Lung (tissue), 16 donors: Measurements from ENCODE around the gene VPS45. TPM values are rescaled to one million over a fixed set of nuclear protein-coding genes. Genes with fewer than 3 reads are reported as not detected.

Experiments
- ATAC-seq: fragments of 200-7000 bp; cut with Tn5 transposase; one replicate; pipeline ENCODE4 v1.9.1; 2020; ENCODE audit warnings: moderate number of reproducible peaks; ENCODE audit not compliant: insufficient read depth, low FRiP score
- DNase-seq, 3 donors: peaks; one replicate each; pipeline ENCODE4 v3.0.0-alpha.2; 2013 to 2017
- H3K27ac ChIP-seq, 2 donors: one replicate each; pipeline ENCODE4 v1.5.1; 2013; ENCODE audit warnings: mild to moderate bottlenecking in 2 of 2, moderate library complexity in 2 of 2, control low read depth in 1 of 2, inconsistent platforms in 1 of 2, low read depth in 1 of 2, low read length in 1 of 2
- H3K27me3 ChIP-seq, 3 donors: one replicate each; pipeline ENCODE4 v1.5.1; 2013; ENCODE audit warnings: low read length in 2 of 3; ENCODE audit not compliant: control insufficient read depth in 3 of 3, insufficient read depth in 3 of 3
- H3K36me3 ChIP-seq, 4 donors: one replicate each; pipeline ENCODE4 v1.5.1; 2013; ENCODE audit warnings: low read length in 4 of 4, mild to moderate bottlenecking in 1 of 4, moderate library complexity in 1 of 4; ENCODE audit not compliant: control insufficient read depth in 4 of 4, insufficient read depth in 4 of 4
- H3K4me1 ChIP-seq, 5 donors: one replicate each; pipeline ENCODE4 v1.5.1; 2013; ENCODE audit warnings: low read length in 5 of 5, mild to moderate bottlenecking in 2 of 5, moderate library complexity in 1 of 5; ENCODE audit not compliant: control insufficient read depth in 5 of 5, insufficient read depth in 5 of 5
- H3K4me3 ChIP-seq: one replicate; pipeline ENCODE4 v1.5.1; 2013; ENCODE audit warnings: mild to moderate bottlenecking, control low read depth, moderate library complexity
- H3K9ac ChIP-seq, 2 donors: one replicate each; pipeline ENCODE4 v1.5.1; 2013; ENCODE audit warnings: low read length in 2 of 2, control low read depth in 1 of 2; ENCODE audit not compliant: insufficient read depth in 1 of 2
- H3K9me3 ChIP-seq, 4 donors: one replicate each; pipeline ENCODE4 v1.5.1; 2013; ENCODE audit warnings: low read length in 3 of 4, mild to moderate bottlenecking in 1 of 4, moderate library complexity in 1 of 4; ENCODE audit not compliant: control insufficient read depth in 4 of 4, insufficient read depth in 3 of 4
- CTCF ChIP-seq: IDR thresholded peaks from 2 replicates; pipeline ENCODE4 v1.5.1; 2012; ENCODE audit warnings: mild to moderate bottlenecking; ENCODE audit errors: control extremely low read depth, extremely low read depth
- WGBS, 2 donors: extraction: QIAGEN DNeasy Blood & Tissue Kit; methylation state at CpG; one replicate each; pipeline ENCODE4 v1.1.7; 2013; 5-methylcytosine and 5-hydroxymethylcytosine counted together
- long read RNA-seq, 5 donors: transcript quantifications; one replicate each; lab custom pipeline, GENCODE V29; 2026
- polyA plus RNA-seq, 2 donors: library from polyadenylated mRNA; stranded (reverse); fragments of 200-250 nt; gene quantifications; one replicate each; pipeline ENCODE4 v1.2.1, GENCODE V29; 2013
- total RNA-seq, 2 donors: library from RNA; depleted of rRNA in 1 of 2; stranded (reverse); fragments of >200 nt in 1 of 2; gene quantifications; one replicate each; pipeline ENCODE4 v1.2.1, GENCODE V29; 2014 to 2021
- donor health status: control.
- donor health status: control.
- donor health status: Bipolar disorder and iron deficiency.
- donor health status: healthy.
- donor health status: DM: yes; HTN: yes; CAD: no.

Gene VPS45
- 10 to 100 TPM; 31.0 to 86.7 TPM for total RNA-seq
- 10 to 100 TPM; 16.3 to 21.1 TPM for polyA plus RNA-seq
- long read RNA-seq, donor 1, transcript VPS45-202 (15 exons, 2,790 nt), result major isoform, 8 of 14 reads
- long read RNA-seq, donor 1, partial matches to known transcripts, result 0 of 14 reads
- long read RNA-seq, donor 1, other reads (novel, unspliced or antisense), result 0 of 14 reads
- long read RNA-seq, donor 2, partial matches to known transcripts, result 0 of 5 reads
- long read RNA-seq, donor 2, other reads (novel, unspliced or antisense), result 0 of 5 reads
- long read RNA-seq, donor 3, partial matches to known transcripts, result 0 of 4 reads
- long read RNA-seq, donor 3, other reads (novel, unspliced or antisense), result 0 of 4 reads
- long read RNA-seq, donor 4, partial matches to known transcripts, result 0 of 5 reads
- long read RNA-seq, donor 4, other reads (novel, unspliced or antisense), result 0 of 5 reads
- long read RNA-seq, donor 5, transcript VPS45-202 (15 exons, 2,790 nt), result major isoform, 7 of 134 reads
- long read RNA-seq, donor 5, partial matches to known transcripts, result 87 of 134 reads
- long read RNA-seq, donor 5, other reads (novel, unspliced or antisense), result 33 of 134 reads

- Histone ChIP-seq H3K4me3 (peak within 1 kb of the TSS; percentile 55), H3K27ac (peak within 1 kb of the TSS; percentile 89 to 98), H3K36me3 (peaks cover 0 to 10% (median 3%) of the 10 kb centered on the region in 4 donors), H3K27me3 (no peaks in the 10 kb centered on the region), H3K9me3 (no peaks in the 10 kb centered on the region), H3K4me1 (peaks cover 0 to 21% (median 7%) of the 10 kb centered on the region in 5 donors), H3K9ac (peak within 1 kb of the TSS; percentile 94 to 98)
- DNase-seq (peak; percentile 97 to 98 (median 97)), ATAC-seq (peak; percentile 94)
- WGBS, 2 donors, result 0% methylated on average over 46 of the region's 46 CpGs
- no peak for TF ChIP-seq CTCF
These were observed at the start of gene VPS45 for GRCh38 chr1:150067184-150068108. Gene VPS45, plus strand, starts transcription at chr1:150067776. Its CDS starts 82 bp downstream, at chr1:150067858.

GRCh38 chr1:150018165-150018564 lies 49.4 kb upstream of the VPS45 start:
- H3K27me3 ChIP-seq, result no peaks in the 10 kb centered on the region
- peak overlapping the region in 1 of 2 donors; percentile 48 for H3K27ac ChIP-seq
- no peak overlapping the region for H3K9ac ChIP-seq
- DNase-seq (no peak), ATAC-seq (no peak)
- no peak overlapping the region for H3K4me3 ChIP-seq
- H3K4me1 ChIP-seq, result no peaks in the 10 kb centered on the region
- 85 to 89% methylated on average over 4 of the region's 4 CpGs for WGBS, 2 donors
- TF ChIP-seq CTCF, result no peak
- no peaks in the 10 kb centered on the region for H3K9me3 ChIP-seq
- no peaks in the 10 kb centered on the region for H3K36me3 ChIP-seq

GRCh38 chr1:150020711-150021110 lies 46.9 kb upstream of the VPS45 start:
- TF ChIP-seq CTCF, result no peak
- no peak for DNase-seq
- no peak for ATAC-seq
- Histone ChIP-seq H3K27me3 (no peaks in the 10 kb centered on the region), H3K4me3 (no peak overlapping the region), H3K9me3 (no peaks in the 10 kb centered on the region), H3K4me1 (no peaks in the 10 kb centered on the region), H3K27ac (no peak overlapping the region), H3K36me3 (no peaks in the 10 kb centered on the region), H3K9ac (no peak overlapping the region)
- 87 to 93% methylated on average over 2 of the region's 2 CpGs for WGBS, 2 donors
